Frontal cortex (tissue), 4 donors: ENCODE measurements around the gene PIK3R5. TPM values are rescaled to one million over a fixed set of nuclear protein-coding genes. Genes with fewer than 3 reads are reported as not detected.

Experiments used
- DNase-seq, 2 donors: peaks; one replicate each; pipeline ENCODE4 v3.0.0; 2012; ENCODE audit warnings: low spot score in 2 of 2
- FAIRE-seq: peaks from 2 replicates; lab custom pipeline; 2012; peaks lifted over from hg19 to GRCh38; lab: Jason Lieb, UNC
- total RNA-seq: library from RNA; depleted of rRNA; stranded (reverse); fragments of >200 nt; gene quantifications from one replicate; pipeline ENCODE4 v1.2.3, GENCODE V29; 2014
- donor health status: control.
- donor health status: control.
- donor health status: control.

Gene PIK3R5
- total RNA-seq, 1 donor from 2014 or later, result 0.41 TPM

- FAIRE-seq (no peak), DNase-seq (no peak)
Measured at GRCh38 chr17:8904201-8904600, 61.3 kb downstream of the PIK3R5 start.

- no peak for FAIRE-seq
Measured at GRCh38 chr17:8900626-8901585, 64.6 kb downstream of the PIK3R5 start.

DNA sequence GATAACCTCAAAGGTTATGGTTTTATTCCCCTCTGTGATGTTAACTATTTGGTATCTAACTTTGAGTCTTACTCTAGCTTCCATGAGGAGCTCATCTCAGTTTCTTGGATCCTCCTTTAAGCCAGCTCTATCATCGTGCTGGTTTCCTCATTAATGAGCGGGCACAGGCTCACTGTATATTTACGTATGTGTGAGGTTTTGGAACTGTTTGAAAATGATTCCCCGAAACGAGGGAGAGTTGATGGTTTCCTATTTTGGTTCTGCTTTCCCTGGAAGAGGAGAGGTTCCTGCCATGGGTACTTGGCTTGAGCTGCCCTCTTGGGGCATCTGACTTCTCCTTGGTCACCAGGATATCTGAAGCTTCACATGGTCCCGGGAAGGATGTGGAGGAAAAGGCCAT is 65.3 kb downstream of the PIK3R5 start:
- FAIRE-seq (no peak), DNase-seq (no peak)

More at GRCh38 chr17:8900626-8901585, 64.6 kb downstream of the PIK3R5 start:
- DNase-seq, result no peak

- DNase-seq (no peak), FAIRE-seq (no peak)
Measured at GRCh38 chr17:8898636-8899035, 66.9 kb downstream of the PIK3R5 start.

DNA sequence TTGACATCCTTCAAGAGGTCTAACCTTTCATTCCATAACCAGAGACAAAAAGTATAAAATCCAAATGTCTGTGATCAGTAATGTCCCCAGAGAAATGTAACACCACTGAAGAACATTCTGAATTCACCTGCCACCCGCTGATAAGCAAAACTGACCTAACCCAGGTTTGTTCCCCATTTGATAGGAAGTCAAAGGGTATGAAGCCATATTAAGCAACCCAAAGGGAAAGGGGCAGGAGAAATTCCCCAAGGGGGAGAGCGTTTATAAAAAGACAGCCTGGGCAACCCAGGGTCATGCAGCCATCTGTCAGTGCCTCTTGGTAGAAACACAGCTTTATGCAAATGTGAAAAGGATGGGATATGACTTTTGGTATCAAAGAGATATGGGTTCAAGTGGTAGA is 67.4 kb downstream of the PIK3R5 start:
- DNase-seq, result no peak
- FAIRE-seq, result no peak

DNA sequence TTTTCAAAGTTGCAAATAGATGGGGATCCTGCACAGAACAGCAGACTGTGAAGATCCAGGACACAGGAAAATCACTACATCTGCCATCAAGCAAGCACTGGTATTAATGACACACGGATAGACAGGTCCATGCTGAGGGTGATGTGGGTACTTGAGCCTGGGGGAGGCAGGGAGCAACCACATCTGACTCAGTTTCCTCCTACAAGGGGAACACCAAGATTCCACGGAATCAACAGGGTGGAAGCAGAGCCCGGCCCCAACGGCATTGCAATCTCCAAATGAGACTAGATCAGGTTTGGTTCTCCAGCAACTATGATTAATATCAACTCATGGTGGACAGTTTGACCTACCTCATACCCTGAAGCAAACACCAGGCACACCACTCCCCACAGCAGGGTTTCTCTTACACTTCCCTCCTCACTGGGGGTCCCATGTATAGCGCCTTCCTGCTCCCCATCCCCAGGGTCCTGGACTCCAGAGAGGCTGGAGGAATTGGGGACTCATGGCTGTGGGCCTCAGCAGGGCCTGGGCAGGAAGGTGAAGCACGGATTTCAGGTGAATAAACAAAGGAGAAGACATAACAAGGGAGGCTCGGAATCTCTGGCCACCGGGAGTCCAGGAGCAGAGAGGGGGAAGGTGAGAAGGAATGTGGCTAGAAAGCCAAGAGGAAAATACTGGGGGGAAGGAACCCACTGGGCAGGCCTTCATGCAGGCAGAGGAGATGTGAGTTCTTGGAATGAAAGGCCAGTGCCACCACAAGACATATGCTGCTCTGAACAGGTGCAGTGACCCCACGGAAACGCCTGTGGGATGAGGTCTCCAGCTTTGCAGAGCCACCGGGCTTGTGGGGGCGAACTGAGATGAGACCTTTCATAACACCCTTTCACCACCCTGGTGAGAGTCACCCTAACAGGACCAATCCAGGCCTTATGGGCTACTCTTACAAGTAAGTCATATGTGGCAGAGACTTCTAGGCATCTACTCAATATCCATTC is 68.6 kb downstream of the PIK3R5 start:
- FAIRE-seq (no peak), DNase-seq (no peak)

DNA sequence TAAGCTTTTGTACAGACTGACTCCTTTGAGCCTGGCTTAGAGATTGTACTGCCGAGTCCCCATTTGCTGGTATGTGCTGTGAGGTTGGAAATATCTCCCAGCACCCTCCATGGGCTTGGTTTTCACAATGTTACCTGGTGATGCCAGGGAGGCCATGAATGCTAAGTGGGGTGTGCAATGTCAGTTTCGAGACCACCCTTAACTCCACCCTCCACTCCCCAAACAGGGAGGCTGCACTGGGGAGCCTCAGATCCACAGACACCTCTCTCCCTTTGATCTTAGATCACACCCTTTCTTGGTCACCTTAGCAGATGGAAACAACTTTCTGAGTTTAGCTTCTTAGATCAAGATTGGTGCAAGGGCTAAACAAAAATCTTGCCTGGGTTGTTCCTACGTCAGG is 69.4 kb downstream of the PIK3R5 start:
- FAIRE-seq (no peak), DNase-seq (no peak)

DNA sequence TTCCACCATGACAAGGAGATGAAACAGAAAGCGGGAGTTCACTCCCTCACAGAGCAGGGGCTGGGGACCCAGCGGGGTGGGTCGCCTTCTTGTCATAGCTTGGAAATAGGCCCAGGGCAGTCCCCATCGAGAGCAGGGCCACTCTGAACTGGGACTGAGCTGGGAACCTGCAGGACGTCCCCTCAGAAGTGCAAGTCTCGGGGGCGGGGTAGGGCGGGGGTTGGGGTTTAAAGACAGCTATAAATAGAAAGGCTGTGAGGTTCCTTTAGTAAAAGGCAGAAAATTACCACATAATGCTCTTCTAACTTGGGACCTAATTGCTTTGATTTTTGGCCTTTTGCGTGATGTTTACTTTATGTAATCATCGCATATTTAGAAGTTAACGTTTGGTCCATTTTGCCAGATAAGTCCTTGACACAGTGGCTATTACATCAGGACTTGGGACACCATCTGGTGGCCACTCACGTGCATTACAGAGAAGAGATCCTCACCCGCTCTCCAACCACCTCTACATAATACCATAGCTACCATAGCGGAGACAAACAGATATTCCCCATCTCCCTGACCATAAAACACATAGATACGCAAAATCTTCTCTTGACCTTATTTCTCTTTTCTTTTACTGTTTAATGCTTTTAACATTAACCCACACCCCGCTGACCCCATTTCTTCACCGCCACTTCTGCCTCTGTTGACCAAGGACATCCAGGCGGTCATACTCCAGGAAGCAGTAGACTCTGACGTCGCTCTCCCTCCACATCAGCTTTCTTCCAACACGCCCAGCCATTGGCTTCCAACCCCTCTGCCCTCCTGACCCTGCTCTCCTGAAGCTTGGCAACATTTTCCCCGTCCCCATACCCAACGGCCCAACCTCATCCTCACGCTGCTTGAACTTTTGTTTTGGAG is 70.6 kb downstream of the PIK3R5 start:
- peak; percentile 50 to 79 for DNase-seq
- no peak for FAIRE-seq

GRCh38 chr17:8894202-8894671 is 71.3 kb downstream of the PIK3R5 start:
- FAIRE-seq, result no peak
- DNase-seq, result no peak

- FAIRE-seq, result no peak
- DNase-seq, result no peak
Measured at GRCh38 chr17:8893621-8894201, 71.8 kb downstream of the PIK3R5 start.

DNA sequence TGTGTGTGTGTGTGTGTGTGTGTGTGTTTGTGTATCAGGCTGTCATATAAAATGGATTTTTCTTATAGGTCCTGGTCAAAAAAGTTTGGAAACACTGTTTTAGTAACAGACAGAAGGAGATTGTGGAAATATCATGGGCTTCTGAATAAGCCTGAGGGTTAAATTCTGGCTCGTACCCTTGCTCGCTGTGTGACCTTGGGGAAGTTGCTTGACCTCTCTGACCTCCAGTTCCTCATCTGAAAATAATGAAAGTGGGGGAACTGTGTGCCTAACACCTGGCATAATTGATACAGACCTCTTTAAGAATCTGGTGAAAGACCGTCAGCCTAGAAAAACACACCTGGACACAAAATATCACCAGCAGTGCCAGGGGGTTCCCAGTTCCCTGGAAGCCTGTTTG is 72.4 kb downstream of the PIK3R5 start:
- DNase-seq, result no peak
- FAIRE-seq, result no peak

DNA sequence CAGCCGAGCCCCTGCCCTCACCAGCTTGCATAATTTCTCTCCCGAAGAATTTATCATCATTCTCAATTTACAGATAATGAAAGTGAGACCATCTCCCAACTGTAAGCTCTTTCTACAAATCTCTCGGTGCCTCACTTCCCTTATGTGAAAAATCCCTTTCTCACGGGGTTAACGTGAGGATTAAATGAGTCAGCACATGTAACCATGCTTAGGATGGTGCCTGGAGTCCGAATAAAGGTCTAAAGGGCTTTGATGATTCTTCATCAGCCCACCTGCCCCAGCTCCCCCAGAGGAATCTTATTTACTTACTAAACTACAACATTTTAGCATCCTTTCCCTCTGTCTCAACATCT is 73.2 kb downstream of the PIK3R5 start:
- FAIRE-seq (no peak), DNase-seq (no peak)

DNA sequence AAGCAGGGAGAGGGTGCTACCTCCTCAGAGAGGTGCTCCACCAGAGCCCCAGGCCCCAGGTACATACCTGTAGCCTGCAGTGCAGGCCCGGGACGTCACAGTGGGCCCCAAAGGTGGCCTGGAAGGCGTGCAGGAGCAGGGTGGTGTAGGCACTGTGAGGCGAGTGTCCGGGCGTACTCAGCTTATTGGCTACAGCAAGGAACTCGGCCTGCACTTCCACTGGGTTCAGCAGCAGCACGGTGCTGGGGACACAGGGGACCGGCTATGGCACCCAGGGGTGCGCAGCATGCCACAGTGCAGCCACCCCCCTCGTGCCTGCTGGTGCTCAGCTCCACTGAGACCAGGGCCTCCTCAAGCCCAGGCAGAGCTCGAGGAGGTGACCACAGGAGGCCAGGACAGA is 74.8 kb downstream of the PIK3R5 start:
- DNase-seq (no peak), FAIRE-seq (no peak)

DNA sequence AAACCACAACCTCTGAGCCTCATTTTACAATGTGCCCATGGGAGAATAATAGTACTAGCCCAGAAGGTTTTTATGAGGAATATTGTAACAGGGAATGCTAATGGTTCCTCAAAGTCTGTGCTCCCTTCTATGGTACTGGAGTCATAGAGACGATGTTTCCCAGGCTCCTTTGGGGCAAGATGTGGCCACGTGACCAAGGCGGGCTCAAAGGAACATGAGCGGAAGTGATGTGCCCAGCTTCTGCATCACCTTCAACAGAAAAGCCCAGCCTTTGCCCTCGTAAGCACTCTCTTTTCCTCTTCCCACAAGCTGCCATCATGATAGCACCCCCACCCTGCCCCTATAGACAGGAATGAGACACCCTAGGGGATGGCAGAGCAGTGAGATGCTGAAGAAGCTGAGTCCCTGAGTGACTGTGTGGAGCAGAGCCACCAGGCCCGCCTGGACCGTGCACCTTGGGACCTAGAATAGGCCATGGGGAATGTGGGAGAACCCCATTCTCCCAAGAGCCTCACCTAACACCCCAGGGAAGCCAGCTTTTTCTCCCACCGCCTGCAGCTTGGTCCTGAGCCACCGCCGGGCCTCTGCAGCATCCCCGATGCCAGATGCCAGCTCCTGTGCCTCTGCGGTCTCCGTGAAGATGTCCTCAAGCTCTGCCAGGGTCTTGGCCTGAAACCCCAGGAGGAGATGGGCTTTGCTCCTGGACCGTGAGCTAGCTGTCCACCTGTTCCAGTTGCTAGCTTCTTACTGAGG is 75.9 kb downstream of the PIK3R5 start:
- no peak for DNase-seq
- no peak for FAIRE-seq

DNA sequence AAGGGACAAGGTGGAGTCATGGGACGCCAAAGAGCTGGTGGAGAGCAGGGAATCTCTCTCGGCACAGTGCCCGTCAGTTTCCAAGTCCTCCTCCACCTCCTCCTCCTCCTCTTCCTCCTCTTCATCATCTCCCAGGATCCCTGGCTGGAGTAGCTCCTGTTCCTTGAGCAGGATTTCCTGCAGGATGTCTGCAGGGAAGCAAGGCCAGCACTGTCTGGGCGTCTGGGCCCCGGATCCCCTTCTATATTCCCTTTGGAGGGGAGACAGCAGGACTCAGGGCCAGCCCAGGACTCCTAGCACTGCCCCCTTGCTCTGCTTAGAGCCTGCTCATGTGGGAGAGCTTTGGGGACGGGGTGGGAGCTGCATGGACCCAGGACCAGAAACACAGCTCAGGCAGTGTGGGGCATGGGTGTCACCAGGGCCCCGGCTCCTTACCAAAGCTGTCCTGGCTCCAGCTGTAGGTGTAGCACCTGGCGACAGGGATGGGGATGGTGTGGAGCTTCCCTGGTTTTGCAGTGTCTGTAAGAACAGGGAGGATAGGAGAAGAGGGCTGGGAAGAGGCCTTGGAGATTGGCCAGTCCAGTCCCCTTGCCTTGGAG is 76.7 kb downstream of the PIK3R5 start:
- FAIRE-seq (no peak), DNase-seq (no peak)

DNA sequence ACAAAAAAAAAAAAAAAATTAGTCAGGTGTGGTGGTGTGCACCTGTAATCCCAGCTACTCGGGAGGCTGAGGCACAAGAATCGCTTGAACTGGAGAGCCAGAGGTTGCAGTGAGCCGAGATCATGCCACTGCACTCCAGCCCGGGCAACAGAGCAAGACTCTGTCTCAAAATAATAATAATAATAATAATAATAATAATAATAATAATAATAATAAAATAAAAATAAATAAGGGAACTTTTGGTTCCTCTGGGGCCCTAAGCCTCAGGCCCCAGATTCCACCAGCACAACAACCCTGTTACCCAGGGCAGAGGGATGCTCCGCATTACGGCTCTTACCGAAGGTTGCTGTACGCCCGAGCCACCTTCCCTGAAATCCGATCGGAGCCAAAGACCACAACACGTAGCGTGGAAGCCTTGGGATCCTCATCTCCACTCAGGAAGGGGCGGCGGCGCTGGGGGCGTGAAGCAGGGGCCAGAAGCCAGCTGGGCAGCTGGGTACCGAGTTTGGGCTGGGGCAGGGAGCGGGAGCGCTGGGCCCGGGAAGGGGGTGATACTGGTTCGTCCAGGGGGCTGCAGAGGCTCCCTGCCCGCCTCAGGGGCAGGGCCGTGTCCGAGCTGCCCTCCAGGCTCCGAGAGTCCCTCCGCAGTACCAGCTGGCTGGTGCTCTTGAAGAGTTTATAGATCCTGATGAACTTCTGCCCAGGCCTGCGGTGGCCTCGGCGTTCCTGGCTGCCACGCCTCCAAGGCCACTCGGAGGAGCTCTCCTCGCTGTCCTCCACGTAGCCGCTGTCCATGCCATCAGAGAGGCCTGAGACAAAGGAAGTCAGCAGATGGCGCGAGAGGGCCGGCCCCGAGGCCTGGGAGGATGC is 77.4 kb downstream of the PIK3R5 start:
- FAIRE-seq, result no peak
- no peak for DNase-seq

- DNase-seq, result no peak
- FAIRE-seq, result no peak
Measured at GRCh38 chr17:8887301-8887700, 78.2 kb downstream of the PIK3R5 start.
